Pancreas (tissue), 10 donors: Measurements from ENCODE around the gene KRTAP1-1. TPM values are rescaled to one million over a fixed set of nuclear protein-coding genes. Genes with fewer than 3 reads are reported as not detected.

Source experiments
- ATAC-seq, 4 donors: fragments of 200-7000 bp; cut with Tn5 transposase; one replicate each; pipeline versions ENCODE4 v1.8.0 to v1.9.1; 2020; ENCODE audit warnings: mild to moderate bottlenecking in 4 of 4, moderate library complexity in 4 of 4
- DNase-seq, 6 donors: peaks; one replicate each; pipeline ENCODE4 v3.0.0-alpha.2; 2020
- FAIRE-seq: peaks from 2 replicates; lab custom pipeline; 2012; peaks lifted over from hg19 to GRCh38; lab: Jason Lieb, UNC
- H3K27ac ChIP-seq, 4 donors: fragments of 200-600 bp; sonication (generic); 1 replicate in 3 of 4; 2 replicates in 1 of 4; pipeline versions ENCODE4 v1.5.0 to v1.8.0; 2020
- H3K27me3 ChIP-seq, 4 donors: fragments of 200-600 bp; one replicate each; pipeline ENCODE4 v1.8.0; 2021
- H3K36me3 ChIP-seq, 3 donors: fragments of 200-600 bp; sonication (generic) in 1 of 3; one replicate each; pipeline versions ENCODE4 v1.5.0 to v1.8.0; 2020 to 2021
- H3K4me1 ChIP-seq, 3 donors: fragments of 200-600 bp; one replicate each; pipeline ENCODE4 v1.8.0; 2021
- H3K4me3 ChIP-seq, 4 donors: fragments of 200-600 bp; sonication (generic) in 2 of 4; one replicate each; pipeline versions ENCODE4 v1.5.0 to v1.8.0; 2020 to 2021
- H3K9me3 ChIP-seq, 4 donors: fragments of 200-600 bp; one replicate each; pipeline ENCODE4 v1.8.0; 2021
- CTCF ChIP-seq, 4 donors: fragments of 200-600 bp; sonication (generic) in 3 of 4; IDR thresholded peaks; one replicate each; pipeline versions ENCODE4 v1.5.0 to v1.8.0; 2021; ENCODE audit warnings: antibody characterized with exemption in 4 of 4
- WGBS, 2 donors: extraction: QIAGEN DNeasy Blood & Tissue Kit; methylation state at CpG; one replicate each; pipeline ENCODE4 v1.1.7; 2013; 5-methylcytosine and 5-hydroxymethylcytosine counted together
- intact Hi-C, 3 donors: fragments of 100-400 bp; cut with DNase I; formaldehyde crosslinking; loops; one replicate each; pipeline versions ENCODE4 v1.11.1 to v1.14.2; 2022
- polyA plus RNA-seq, 2 donors: library from polyadenylated mRNA; stranded (reverse); fragments of 200-250 nt; gene quantifications; one replicate each; pipeline ENCODE4 v1.2.3, GENCODE V29; 2013
- total RNA-seq, 6 donors: library from RNA; stranded (reverse); fragmentation: NEBNext Ultra II Directional in 4 of 6; extraction: Animal tissue kit (Norgen Biotek cat#: 25700) in 4 of 6; gene quantifications; one replicate each; pipeline versions ENCODE4 v1.2.1 to v1.2.4, GENCODE V29; 2021 to 2023
- donor health status: healthy with polysubstance abuse.
- donor health status: DM: no; HTN: no; CAD: no; lungs with moderate emphysema.
- donor health status: DM: no; HTN: no; CAD: no.
- donor health status: control.
- donor health status: control.
- donor health status: Bipolar disorder and iron deficiency.
- donor health status: DM: yes; HTN: yes; CAD: no.
- donor health status: DM: no; HTN: no; CAD: no.
- donor health status: DM: no; HTN: no; CAD: no.
- donor health status: DM: yes; HTN: yes; CAD: no.

Gene KRTAP1-1
- total and polyA plus RNA-seq, 8 donors: 0.16 to 0.68 (median 0.39) TPM; not detected in 4

- ATAC-seq: no peak
- Histone ChIP-seq H3K36me3 (no peaks in the 10 kb centered on the region), H3K4me1 (no peaks in the 10 kb centered on the region), H3K27me3 (peaks cover 0 to 4% (median 0%) of the 10 kb centered on the region in 4 donors), H3K9me3 (no peaks in the 10 kb centered on the region), H3K27ac (no peak overlapping the region), H3K4me3 (no peak overlapping the region)
- intact Hi-C loops: no loop called here
- no peak for DNase-seq
- FAIRE-seq: no peak
- 58 to 75% methylated on average over 7 of the region's 7 CpGs for WGBS, 2 donors
- TF ChIP-seq CTCF (IDR thresholded peaks at IDR 0.05): no peak
These were observed 25.8 kb downstream of the KRTAP1-1 start for GRCh38 chr17:41015454-41015853.

GRCh38 chr17:41013606-41014005 is 27.6 kb downstream of the KRTAP1-1 start:
- H3K4me1 ChIP-seq: no peaks in the 10 kb centered on the region
- 29 to 37% methylated on average over 1 of the region's 1 CpG for WGBS, 2 donors
- no peak for ATAC-seq
- no peak for FAIRE-seq
- intact Hi-C loops: no loop called here
- no peak overlapping the region for H3K4me3 ChIP-seq
- no peak overlapping the region for H3K27ac ChIP-seq
- H3K36me3 ChIP-seq: no peaks in the 10 kb centered on the region
- no peak for DNase-seq
- H3K9me3 ChIP-seq: no peaks in the 10 kb centered on the region
- H3K27me3 ChIP-seq: no peaks in the 10 kb centered on the region
- TF ChIP-seq CTCF (IDR thresholded peaks at IDR 0.05): no peak

- Histone ChIP-seq H3K9me3 (no peaks in the 10 kb centered on the region), H3K27ac (no peak overlapping the region), H3K4me1 (no peaks in the 10 kb centered on the region), H3K27me3 (no peaks in the 10 kb centered on the region), H3K4me3 (no peak overlapping the region), H3K36me3 (no peaks in the 10 kb centered on the region)
- FAIRE-seq (no peak), DNase-seq (no peak), ATAC-seq (no peak)
- TF ChIP-seq CTCF (IDR thresholded peaks at IDR 0.05): no peak
- WGBS, 2 donors: 70 to 84% methylated on average over 3 of the region's 3 CpGs
- intact Hi-C loops: no loop called here
These were observed 28.1 kb downstream of the KRTAP1-1 start for GRCh38 chr17:41013181-41013580.

GRCh38 chr17:41012326-41013120 is 28.7 kb downstream of the KRTAP1-1 start:
- TF ChIP-seq CTCF (IDR thresholded peaks at IDR 0.05): no peak
- Histone ChIP-seq H3K27ac (no peak overlapping the region), H3K36me3 (no peaks in the 10 kb centered on the region), H3K4me1 (no peaks in the 10 kb centered on the region), H3K4me3 (no peak overlapping the region), H3K9me3 (no peaks in the 10 kb centered on the region), H3K27me3 (no peaks in the 10 kb centered on the region)
- DNase-seq (no peak), FAIRE-seq (no peak), ATAC-seq (no peak)
- intact Hi-C loops: no loop called here
- WGBS, 2 donors: 64 to 73% methylated on average over 6 of the region's 6 CpGs

GRCh38 chr17:41010441-41010840 is 30.8 kb downstream of the KRTAP1-1 start:
- no peak for TF ChIP-seq CTCF (IDR thresholded peaks at IDR 0.05)

More at GRCh38 chr17:41010441-41010840, 30.8 kb downstream of the KRTAP1-1 start:
- Histone ChIP-seq H3K27ac (no peak overlapping the region), H3K4me1 (no peaks in the 10 kb centered on the region), H3K4me3 (no peak overlapping the region), H3K9me3 (no peaks in the 10 kb centered on the region), H3K36me3 (no peaks in the 10 kb centered on the region), H3K27me3 (no peaks in the 10 kb centered on the region)
- intact Hi-C loops: no loop called here
- FAIRE-seq: no peak
- no peak for DNase-seq
- ATAC-seq: no peak
